Keratinocyte (primary cell): ENCODE data around the gene ZMAT3.
"Not testable (repeated sequence)": the region's sequence is repeated elsewhere in the genome, so short reads cannot be mapped to it uniquely, and the experiment has no call there.

Experiments
- CTCF ChIP-seq, 3 experiments: IDR thresholded peaks in 1 of 3; conservative IDR thresholded peaks in 1 of 3; optimal IDR thresholded peaks in 1 of 3; 2 replicates in 2 of 3; 3 replicates in 1 of 3; pipeline versions ENCODE3 to v1.5.1; 2011; ENCODE audit warnings: low read length in 3 of 3, mild to moderate bottlenecking in 3 of 3, moderate library complexity in 2 of 3, control low read depth in 1 of 3, inconsistent platforms in 1 of 3; ENCODE audit not compliant: insufficient read depth in 2 of 3; ENCODE audit errors: extremely low read depth in 1 of 3
- EZH2 ChIP-seq: IDR thresholded peaks from one replicate; pipeline ENCODE4 v1.6.1; 2012; ENCODE audit warnings: inconsistent platforms, mild to moderate bottlenecking, low read length, moderate library complexity

- TF ChIP-seq CTCF (optimal IDR thresholded peaks at IDR 0.05 in 1 of 3, IDR thresholded peaks at IDR 0.05 in 1 of 3, conservative IDR thresholded peaks at IDR 0.05 in 1 of 3; ENCODE audit: extremely low read depth in 1 of 3, insufficient read depth in 2 of 3, low read length in 3 of 3); EZH2: not testable (repeated sequence)
These were observed 43.8 kb upstream of the ZMAT3 start for GRCh38 chr3:179115444-179115843.
